AG09309 (cell line): ENCODE measurements around the gene CUL4B.

Experiments used
- DNase-seq: peaks from one replicate; pipeline ENCODE4 v3.0.0-alpha.2; 2010; ENCODE audit warnings: low read depth
- H3K4me3 ChIP-seq: 2 replicates; pipeline ENCODE4 v1.5.1; 2011; ENCODE audit warnings: mild to moderate bottlenecking, low read depth, low read length, moderate library complexity; ENCODE audit not compliant: control insufficient read depth
- CTCF ChIP-seq: IDR thresholded peaks from 2 replicates; pipeline ENCODE4 v1.5.1; 2011; ENCODE audit warnings: mild to moderate bottlenecking, low read depth, low read length, inconsistent platforms; ENCODE audit not compliant: insufficient read depth, control insufficient read depth; ENCODE audit errors: missing control alignments

The CUL4B gene

GRCh38 chrX:120522820-120523219, 37.9 kb downstream of the CUL4B start:
- H3K4me3 ChIP-seq, result no peak overlapping the region
- no peak for DNase-seq
- TF ChIP-seq CTCF, result no peak

GRCh38 chrX:120517936-120518335, 42.8 kb downstream of the CUL4B start:
- peak; percentile 4 for DNase-seq
- no peak for TF ChIP-seq CTCF
- no peak overlapping the region for H3K4me3 ChIP-seq

- TF ChIP-seq CTCF, result peak; percentile 43
- DNase-seq, result no peak
- no peak overlapping the region for H3K4me3 ChIP-seq
Observed at GRCh38 chrX:120514236-120514635, 46.5 kb downstream of the CUL4B start.

- no peak for DNase-seq
- TF ChIP-seq CTCF, result no peak
- no peak overlapping the region for H3K4me3 ChIP-seq
Observed at GRCh38 chrX:120512627-120513026, 48.1 kb downstream of the CUL4B start.

GRCh38 chrX:120512222-120512621, 48.5 kb downstream of the CUL4B start:
- no peak for TF ChIP-seq CTCF
- DNase-seq, result no peak

GRCh38 chrX:120504569-120504968, 56.2 kb downstream of the CUL4B start:
- TF ChIP-seq CTCF, result no peak
- DNase-seq, result no peak
- no peak overlapping the region for H3K4me3 ChIP-seq

More at GRCh38 chrX:120512222-120512621, 48.5 kb downstream of the CUL4B start:
- no peak overlapping the region for H3K4me3 ChIP-seq
